DOHH2 (cell line): Measurements from ENCODE around the gene AP3B1.

Experiments used
- EZH2phosphoT487 ChIP-seq: fragments of 200-600 bp; sonication (generic); IDR thresholded peaks from 2 replicates; pipeline ENCODE4 v1.6.1; 2017; ENCODE audit warnings: borderline replicate concordance, mild to moderate bottlenecking, antibody characterized with exemption, low read length, moderate library complexity, mixed read lengths
- TF ChIP-seq, protein P1 (sequence below): fragments of 200-600 bp; sonication (generic); IDR thresholded peaks from one replicate; pipeline ENCODE4 v1.5.1; 2014; ENCODE audit warnings: antibody characterized with exemption, mild to moderate bottlenecking, low read depth, low read length; ENCODE audit not compliant: poor library complexity, severe bottlenecking

DNA sequence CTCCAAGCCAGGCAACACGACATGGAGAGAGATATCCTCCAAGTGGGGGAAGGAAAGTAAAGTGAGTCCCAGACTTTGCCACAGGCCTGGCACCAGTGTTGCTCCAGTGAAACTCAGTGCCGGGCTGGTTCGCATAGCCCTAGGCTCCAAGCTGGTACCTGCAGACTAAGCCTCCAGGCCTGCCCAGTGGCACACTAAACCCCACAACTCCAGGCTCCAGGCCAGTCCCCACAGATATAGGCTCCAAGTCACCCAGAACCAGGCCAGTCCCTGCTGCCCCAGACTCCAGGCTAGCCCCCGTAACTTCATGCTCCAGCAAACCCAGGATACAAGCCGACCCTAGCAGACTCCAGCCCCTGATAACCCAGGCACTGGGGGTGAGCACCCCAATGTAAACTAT, 23.0 kb upstream of the AP3B1 start:
- TF ChIP-seq, protein P1, sequence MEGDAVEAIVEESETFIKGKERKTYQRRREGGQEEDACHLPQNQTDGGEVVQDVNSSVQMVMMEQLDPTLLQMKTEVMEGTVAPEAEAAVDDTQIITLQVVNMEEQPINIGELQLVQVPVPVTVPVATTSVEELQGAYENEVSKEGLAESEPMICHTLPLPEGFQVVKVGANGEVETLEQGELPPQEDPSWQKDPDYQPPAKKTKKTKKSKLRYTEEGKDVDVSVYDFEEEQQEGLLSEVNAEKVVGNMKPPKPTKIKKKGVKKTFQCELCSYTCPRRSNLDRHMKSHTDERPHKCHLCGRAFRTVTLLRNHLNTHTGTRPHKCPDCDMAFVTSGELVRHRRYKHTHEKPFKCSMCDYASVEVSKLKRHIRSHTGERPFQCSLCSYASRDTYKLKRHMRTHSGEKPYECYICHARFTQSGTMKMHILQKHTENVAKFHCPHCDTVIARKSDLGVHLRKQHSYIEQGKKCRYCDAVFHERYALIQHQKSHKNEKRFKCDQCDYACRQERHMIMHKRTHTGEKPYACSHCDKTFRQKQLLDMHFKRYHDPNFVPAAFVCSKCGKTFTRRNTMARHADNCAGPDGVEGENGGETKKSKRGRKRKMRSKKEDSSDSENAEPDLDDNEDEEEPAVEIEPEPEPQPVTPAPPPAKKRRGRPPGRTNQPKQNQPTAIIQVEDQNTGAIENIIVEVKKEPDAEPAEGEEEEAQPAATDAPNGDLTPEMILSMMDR, result no peak
- no peak for TF ChIP-seq EZH2phosphoT487
